ENCODE data around the gene TLK2. TPM values are rescaled to one million over a fixed set of nuclear protein-coding genes. Genes with fewer than 3 reads are reported as not detected.
A peak's percentile ranks its signal among the peaks of the same experiment; 100 is the strongest.

TLK2 gene
- total RNA-seq, 1 experiment from 2014 or later: 40.5 TPM

- no peaks in the 10 kb centered on the region for H3K79me2 ChIP-seq (ENCODE audit: low read length)
Observed at GRCh38 chr17:62627219-62627903, 148.7 kb downstream of the TLK2 start, which contains the start of gene MRC2. MRC2 (plus strand) TSS chr17:62627670; CDS start chr17:62627803, 133 bp downstream.

DNA sequence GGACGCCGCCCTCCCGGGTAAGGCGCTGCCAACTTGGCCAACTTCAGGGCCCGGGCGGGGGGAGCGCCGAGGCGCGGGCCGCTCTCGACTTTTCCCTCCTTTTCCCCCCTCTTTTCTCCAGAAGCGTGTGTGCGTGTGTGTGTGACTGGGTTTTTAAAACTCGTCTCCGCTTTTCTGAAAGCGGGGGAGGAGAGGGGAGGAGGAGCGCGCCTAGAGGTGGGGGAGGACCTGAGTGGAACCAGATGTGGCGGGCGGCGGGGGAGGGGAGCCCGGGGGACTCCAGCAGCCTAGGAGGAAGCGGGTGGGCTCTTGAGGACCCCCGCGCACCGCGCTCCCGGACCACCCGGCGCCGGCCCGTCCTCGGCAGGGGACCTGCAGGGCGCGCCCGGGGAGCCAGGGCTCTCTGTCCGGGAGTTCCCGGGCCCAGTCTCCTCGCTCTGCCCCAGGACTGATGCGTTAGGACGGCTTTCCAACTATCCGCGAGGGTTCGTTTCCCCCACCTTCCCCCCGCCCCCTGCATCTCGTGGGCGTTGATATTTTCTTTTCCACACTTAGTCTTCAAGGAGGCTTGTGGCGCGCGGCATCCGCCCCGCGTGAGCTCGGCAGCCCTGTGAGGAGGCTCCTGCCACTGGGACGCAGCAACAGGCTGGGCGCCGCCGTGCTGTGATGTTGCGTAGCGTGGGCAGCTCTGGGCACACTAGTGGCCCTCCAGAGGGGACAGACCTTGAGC is 149.4 kb downstream of the TLK2 start:
- DNase-seq: peak; percentile 30
- no peak for TF ChIP-seq EZH2phosphoT487 (IDR thresholded peaks at IDR 0.05; ENCODE audit: borderline replicate concordance, low read length)
- no peak for TF ChIP-seq EZH2 (IDR thresholded peaks at IDR 0.05; ENCODE audit: low read length, unreplicated experiment)
- TF ChIP-seq CTCF (conservative IDR thresholded peaks at IDR 0.05; ENCODE audit: low read depth, low read length): no peak
- H3K27me3 ChIP-seq (ENCODE audit: low read length): no peaks in the 10 kb centered on the region
- no peak overlapping the region for H3K27ac ChIP-seq (ENCODE audit: low read length)
- POLR2A ChIA-PET (ENCODE audit: unreplicated experiment): no interaction called here
- no peaks in the 10 kb centered on the region for H3K79me2 ChIP-seq (ENCODE audit: low read length)
- ATAC-seq: peak; percentile 34
- H3K36me3 ChIP-seq (ENCODE audit: low read depth, low read length): no peaks in the 10 kb centered on the region
- peaks cover 7% of the 10 kb centered on the region for H3K4me1 ChIP-seq (ENCODE audit: insufficient read depth, low read length)
- intact Hi-C loops (cut with micrococcal nuclease): no loop called here
- peak overlapping the region; percentile 88 for H3K4me3 ChIP-seq (ENCODE audit: low read length)
- H3K9ac ChIP-seq (ENCODE audit: low read length): peak overlapping the region; percentile 48
- H4K20me1 ChIP-seq (ENCODE audit: low read length): no peaks in the 10 kb centered on the region
- BruUV-seq (replicated peaks): no TSS peak
- peak overlapping the region; percentile 96 for H2AFZ ChIP-seq (ENCODE audit: low read length)
- H3F3A ChIP-seq (ENCODE audit: low read length, unreplicated experiment): no peaks in the 10 kb centered on the region
- H3K9me2 ChIP-seq (replicated peaks; ENCODE audit: low read length): no peaks in the 10 kb centered on the region
- CTCF ChIA-PET: no interaction called here
- H3K9me3 ChIP-seq (ENCODE audit: low read length): no peaks in the 10 kb centered on the region
- H3K4me2 ChIP-seq (ENCODE audit: low read length): peak overlapping the region; percentile 100

More at GRCh38 chr17:62627219-62627903, 148.7 kb downstream of the TLK2 start, which contains the start of gene MRC2:
- Histone ChIP-seq H3K4me2 (ENCODE audit: low read length) (peak within 1 kb of the TSS; percentile 100), H3K27ac (ENCODE audit: low read length) (no peak within 1 kb of the TSS), H3K4me1 (ENCODE audit: insufficient read depth, low read length) (peaks cover 7% of the 10 kb centered on the region), H4K20me1 (ENCODE audit: low read length) (no peaks in the 10 kb centered on the region), H3K9ac (ENCODE audit: low read length) (peak within 1 kb of the TSS; percentile 48), H3K36me3 (ENCODE audit: low read depth, low read length) (no peaks in the 10 kb centered on the region), H3F3A (ENCODE audit: low read length, unreplicated experiment) (no peaks in the 10 kb centered on the region), H2AFZ (ENCODE audit: low read length) (peak within 1 kb of the TSS; percentile 96), H3K27me3 (ENCODE audit: low read length) (no peaks in the 10 kb centered on the region), H3K9me3 (ENCODE audit: low read length) (no peaks in the 10 kb centered on the region), H3K9me2 (replicated peaks; ENCODE audit: low read length) (no peaks in the 10 kb centered on the region), H3K4me3 (ENCODE audit: low read length) (peak within 1 kb of the TSS; percentile 88)
- intact Hi-C loops (cut with micrococcal nuclease): no loop called here
- peak; percentile 58 for DNase-seq
- ChIA-PET CTCF (no interaction called here), POLR2A (ENCODE audit: unreplicated experiment) (no interaction called here)
- ATAC-seq: peak; percentile 66
- BruUV-seq (replicated peaks): no TSS peak
- TF ChIP-seq CTCF (conservative IDR thresholded peaks at IDR 0.05; ENCODE audit: low read depth, low read length) (no peak), EZH2 (IDR thresholded peaks at IDR 0.05; ENCODE audit: low read length, unreplicated experiment) (no peak), EZH2phosphoT487 (IDR thresholded peaks at IDR 0.05; ENCODE audit: borderline replicate concordance, low read length) (no peak)

Measured in PC-3 (cell line).